ENCODE results near the gene ASB13.

ASB13 gene

DNA sequence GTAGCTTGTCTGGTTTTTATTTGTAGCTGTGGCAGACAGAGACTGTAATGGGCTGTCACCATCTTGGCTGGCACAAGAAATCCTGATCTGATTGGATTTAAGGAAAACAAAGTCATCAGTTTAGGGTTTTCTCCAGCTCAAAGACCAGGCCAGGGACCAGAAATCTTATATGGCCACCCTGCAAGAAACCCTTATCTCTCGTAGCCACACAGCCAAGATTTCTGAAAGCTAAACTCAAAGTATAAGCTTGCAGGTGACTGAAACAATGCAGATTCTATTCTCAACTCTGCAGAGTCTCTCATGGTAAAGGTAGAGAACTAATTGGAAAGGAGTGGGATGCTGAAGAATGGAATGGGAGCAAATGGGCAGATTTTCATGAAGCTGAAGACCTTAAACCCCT is 3.2 kb upstream of the ASB13 start:
- DNase-seq, result no peak

DNA sequence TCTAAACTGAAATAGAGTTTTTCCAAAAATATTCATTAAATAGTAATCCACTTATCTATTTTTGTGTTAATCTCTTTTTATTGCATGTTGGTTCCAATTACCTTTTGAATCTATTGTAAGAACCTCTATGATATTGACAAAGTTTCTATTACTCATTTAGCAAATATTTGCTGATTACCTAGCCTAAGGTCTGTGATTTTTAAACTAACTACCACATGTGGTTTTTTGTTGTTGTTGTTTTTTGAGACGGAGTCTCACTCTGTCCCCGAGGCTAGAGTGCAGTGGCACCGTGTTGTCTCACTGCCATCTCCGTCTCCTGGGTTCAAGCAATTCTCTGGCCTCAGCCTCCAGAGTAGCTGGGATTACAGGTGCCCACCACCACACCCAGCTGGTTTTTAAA is 2.0 kb upstream of the ASB13 start:
- DNase-seq, result no peak

DNA sequence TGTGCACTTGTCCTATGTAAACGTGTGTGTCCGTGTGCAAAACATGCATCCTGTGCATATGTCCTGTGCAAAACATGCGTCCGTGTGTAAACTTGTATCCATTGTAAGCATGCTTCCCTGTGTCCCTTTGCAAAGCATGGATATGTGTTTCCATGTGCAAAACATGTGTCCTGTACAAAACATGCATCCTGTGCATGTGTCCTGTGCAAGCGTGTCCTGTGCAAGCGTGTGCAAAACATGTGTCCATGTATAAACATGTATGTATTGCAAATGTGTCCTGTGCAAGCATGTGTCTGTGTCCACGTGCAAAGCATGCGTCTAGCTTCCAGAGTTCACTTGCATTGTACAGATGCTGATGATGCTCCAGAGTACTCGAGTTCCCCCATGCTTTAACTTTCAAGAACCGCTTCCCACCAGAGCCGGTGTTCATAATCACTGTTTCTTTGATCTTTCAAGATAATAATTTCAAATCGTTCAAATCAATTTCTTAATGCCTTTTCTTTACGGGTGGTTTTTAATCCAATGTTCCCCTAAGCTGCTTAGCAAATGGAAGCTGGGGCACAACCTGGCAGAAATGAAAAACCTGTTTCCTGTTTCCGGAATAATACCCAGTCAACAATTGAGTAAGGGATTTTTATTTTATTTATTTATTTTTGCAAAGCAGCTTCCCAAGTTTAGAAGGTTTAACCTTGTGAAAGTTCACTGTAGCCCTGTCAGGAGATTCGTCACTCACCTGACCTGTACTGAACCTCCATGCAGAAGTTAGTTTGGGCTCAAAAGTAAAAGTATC is 641 bp upstream of the ASB13 start:
- no peak for DNase-seq

DNA sequence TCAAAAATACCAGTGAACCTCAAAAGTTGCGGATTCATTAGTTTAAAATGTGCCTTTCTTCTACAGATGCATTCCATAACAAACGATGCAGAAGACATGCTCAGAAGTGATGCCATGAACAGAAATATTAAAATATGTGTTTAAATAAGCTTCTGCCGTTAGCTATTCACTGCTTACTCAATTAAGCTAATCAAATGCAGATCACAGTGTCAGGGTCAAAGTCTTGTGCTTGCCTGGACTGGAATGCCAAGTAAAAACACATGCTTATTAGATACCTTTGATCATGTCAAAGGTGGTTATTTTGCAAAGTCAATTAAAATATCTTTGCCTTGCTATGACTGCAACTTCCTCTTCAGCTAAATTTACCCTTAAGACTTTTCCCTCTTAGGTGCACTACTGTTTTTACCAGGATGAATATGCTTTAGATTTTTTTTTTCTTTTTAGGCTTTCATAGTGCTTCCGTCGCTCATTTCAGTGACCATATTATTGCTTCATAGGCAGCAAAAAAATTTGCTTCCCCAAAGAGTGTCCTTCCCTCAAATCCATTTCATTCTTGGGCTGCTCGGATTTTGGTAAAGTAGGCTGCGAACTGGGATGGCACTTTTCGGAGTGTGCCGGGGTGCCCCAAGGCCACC is 905 bp downstream of the ASB13 start:
- no peak for DNase-seq

DNA sequence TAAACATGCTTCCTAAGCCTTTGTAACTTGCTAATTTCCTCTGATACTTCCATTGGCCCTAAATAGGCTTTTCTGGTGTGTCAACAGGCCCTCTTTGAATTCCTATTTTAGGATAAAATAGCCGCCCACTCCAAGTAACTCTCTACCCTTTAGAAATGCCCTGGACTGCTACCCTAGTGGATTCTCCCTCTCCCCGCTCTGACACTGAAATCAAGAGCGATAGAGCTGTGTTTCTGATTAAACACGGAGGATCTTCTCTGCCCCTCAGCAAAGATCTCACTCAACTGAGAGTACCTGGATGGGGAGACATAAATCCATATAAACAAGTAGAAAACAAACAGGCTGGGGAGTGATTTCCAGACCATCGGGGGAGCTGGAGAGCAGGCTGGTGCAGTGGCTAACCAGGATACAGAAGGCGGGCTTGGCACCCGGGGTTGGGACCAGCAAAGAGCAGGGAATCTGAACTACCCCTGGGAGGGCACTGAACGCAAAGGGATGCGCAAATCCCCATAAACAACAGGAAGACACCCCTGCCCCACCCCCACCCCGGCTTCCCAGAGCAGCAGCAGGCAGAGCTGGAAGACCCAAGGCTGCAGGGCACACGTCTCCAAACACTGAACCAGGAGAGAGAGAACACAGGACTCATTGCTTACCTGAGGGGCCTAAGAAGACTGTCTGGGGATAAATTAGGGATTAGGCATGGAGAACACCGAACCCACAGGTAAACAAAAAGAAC is 2.5 kb downstream of the ASB13 start:
- no peak for DNase-seq

DNA sequence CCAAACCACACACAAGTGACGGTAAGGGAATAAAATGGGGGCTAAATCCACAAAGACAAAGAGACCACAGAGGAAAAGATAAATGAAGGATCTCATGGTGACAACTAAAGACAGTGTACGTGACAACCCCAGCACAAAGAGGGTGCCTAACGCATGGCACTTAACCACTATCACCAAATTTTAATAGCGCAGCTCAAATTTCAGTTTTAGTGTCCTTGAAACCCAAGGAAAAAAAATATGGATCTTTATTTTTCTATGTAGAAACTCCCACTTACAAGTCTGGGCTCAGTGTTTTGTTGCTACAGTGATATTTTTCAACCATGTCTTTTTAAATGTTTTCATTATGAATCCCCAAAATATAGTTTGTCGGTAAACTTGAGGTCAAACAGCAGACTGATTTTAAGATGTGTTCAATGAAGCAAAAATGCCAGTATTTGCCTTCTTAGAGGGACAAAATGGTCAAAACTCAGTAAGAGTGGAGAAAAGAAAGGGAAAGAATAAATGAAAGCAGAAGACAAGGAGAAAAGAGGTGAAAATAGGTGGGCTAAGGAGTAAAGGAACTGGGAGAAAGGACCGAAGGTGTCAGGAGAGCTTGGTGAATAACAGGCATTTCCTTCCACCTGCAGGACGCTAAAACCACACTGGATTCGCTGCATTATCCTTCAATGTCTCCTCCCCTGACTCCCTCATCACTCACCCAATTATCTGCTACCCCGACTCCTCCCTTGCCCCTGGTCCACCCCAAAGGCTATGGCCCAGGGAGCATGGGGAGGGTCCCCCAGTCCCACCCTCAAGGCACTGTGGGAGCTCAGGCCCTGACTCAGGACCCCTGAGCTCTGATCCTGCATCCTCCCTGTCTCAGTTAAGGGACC is 3.5 kb downstream of the ASB13 start:
- DNase-seq, result no peak

DNA sequence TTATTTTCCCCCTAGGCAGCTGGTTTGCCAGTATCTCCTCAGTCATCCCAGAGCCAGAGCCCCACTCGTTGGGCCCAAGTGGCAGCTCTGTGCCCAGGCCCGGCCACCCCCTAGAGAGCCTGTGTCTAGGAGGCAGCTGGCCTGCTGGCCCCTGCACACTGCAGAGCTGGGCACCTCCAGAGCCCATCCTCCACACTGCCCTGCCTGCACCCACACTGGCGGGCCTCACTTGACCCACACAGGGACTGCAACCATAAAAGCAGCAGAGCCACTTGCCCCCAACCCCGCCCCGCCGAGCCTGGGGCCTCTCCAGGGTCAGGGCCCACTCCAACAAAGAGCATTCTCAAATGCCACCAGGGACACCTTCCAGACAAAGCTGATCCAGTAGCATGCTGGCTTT is 5.4 kb downstream of the ASB13 start:
- DNase-seq, result no peak

DNA sequence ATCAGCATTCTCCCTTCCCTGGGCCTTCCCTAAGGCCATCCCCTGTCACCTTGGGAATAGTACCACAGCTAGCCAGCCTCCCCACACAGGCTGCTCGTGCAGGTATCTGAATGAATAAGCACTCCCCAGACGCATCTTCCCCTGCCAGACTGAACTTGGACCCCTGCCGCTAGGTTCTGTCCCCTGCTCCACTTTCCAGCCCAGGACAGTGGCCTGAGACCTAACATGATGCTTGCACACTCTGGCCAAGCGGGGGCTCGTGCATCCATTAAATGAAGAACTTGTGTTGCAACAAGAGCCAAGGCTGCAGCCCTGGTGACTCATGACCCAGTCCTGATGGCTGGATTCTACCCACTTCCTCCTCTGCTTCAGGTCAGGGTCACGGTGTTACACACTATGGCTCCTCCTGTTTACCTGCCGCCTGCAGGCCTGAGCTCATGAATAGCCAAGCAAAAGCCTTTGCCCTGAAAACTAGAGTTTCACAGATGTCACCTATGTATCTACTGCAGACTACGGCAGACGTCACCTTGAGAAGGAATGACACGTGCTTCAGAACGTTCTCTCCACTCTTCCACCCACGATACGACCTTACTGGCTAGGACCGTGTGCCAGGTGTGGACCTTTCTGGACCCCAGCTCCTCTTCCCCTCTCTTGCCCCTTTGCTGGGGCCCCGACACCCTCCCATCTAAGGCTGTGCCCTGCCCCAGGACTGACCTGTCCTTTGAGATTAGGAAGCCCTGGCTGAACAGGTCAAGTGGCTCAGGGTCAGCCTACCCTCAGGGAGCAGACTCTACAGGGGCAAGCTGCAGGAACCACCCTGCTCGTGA is 6.5 kb downstream of the ASB13 start:
- DNase-seq, result no peak

DNA sequence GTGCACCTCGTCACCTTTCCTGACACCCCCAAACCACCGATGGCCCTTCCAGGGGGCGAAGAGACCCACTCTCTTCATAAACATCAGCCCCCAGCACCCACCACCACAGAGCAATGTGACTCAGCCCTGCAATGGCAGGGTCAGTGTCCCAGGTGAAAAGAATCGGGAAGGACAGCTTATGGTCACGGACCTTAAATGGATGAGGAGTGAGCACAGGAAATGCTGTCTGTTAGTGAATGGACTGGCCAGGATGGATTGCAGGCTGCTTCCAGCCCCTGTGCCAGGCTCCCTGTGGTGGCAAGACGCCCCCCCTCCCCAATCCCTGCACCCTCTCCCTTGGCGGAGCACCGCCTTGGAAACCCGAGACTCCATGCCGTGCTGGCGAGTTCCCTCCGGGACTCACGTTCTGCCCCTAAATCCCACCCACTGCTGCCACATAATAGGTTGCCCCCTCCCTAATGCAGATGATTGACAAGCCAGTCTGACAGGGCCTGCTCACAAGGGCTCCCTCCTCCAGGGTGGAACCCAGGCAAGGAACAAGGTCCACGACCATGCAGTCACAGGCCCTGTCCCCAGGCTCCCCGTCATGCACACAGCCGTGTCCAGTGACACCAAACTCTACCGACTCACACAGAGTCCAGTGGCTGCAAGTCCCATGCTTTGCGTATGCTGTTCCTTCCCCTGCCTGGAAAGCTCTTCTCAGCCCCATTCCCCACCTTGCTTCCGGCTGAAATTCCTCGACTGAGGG is 7.3 kb downstream of the ASB13 start:
- no peak for DNase-seq

DNA sequence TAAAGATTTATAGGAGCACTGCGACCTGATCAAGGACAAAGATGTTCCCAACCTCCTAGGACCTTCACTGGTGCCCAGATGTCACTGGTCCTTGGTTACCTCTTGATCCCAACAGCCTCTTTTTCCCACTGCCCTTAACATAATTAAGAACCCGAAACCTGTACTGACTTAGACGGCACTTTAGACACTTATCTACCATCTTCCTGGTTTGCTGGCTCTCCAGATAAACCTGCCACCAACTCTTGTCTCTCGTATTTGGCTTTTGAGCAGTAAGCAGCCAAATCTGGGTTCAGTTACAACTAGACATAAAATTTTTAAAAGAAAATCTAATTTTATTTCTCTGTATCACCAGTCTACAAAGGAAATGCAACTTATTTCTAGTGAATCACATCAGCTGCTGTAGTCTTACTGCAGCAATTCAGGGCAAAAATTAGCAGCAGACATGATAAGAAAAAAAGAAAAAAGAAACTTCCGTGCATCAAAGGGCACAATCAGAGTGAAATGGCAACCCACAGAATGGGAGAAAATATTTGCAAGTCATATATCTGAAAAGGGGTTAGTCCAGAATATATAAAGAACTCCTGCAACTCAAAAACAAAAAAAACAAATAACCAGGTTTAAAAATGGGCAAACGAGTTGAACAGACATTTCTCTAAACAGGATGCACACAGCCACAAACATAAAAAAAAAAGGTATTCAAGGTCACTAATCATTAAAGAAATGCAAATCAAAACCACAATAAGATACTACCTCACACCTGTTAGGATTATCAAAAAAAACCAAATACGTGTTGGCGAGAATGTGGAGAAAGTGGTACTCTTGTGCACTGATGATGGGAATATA is 9.4 kb downstream of the ASB13 start:
- no peak for DNase-seq

DNA sequence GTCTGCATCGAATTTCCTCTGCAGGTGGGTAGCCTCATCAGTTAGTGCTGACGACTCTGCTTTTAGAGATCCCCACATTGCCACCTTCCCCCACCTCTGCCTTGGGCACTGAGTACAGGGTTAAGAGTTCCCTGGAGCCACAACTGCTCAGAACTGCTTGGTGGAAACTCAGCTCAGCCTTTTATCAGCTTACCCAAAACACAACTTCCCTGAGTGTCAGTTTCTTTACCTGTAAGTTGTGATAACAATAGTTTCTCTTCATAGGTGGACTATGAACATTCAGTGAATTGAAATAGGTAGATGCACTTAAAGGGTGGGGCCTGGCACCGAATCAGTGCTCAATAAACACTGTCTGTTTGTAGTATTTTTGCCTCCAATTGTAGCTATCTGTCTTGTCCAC is 11.3 kb downstream of the ASB13 start:
- no peak for DNase-seq

DNA sequence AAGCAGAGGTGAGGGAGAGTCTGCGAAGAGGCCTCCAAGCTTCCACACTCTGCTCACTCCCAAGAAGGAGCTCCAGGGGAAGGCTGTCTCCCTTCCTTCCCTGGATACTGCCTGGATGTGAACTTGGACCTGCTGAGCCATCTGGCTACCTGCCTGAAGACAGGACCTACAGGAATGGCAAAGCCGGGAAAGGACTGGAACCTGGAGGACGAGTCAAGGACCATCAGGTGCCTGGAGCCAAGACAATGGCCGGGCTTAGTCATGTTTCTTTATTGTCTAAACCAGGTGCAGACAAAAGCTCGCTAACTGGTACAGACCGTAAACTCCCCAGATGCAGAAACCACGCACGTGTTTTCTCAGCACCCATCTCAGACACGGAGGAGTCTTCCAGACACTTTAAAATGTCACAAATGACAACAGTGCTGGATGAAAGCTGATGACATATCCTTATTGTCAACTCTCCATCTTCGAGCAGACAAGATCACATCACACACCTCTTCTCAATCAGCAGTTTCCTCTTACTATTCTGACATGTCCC is 12.1 kb downstream of the ASB13 start:
- DNase-seq, result no peak

DNA sequence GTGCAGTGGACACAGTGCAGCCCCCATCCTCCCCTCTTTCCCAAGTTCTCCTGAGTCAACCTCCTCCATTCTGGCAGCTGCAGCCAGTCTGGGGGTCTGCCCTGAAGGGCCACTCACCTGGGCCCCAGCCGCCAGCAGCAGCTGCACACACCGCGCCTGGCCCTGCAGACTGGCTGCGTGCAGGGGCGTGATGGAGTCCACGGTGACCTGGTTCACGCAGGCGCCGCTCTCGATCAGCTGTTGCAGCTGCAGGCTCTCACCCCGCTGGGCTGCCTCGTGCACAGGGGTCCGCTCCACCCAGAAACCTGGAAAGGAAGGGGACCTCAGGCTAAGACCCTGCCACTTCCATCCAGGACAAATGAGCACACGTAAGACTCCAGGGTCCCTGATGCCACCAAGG is 13.6 kb downstream of the ASB13 start:
- DNase-seq, result no peak

DNA sequence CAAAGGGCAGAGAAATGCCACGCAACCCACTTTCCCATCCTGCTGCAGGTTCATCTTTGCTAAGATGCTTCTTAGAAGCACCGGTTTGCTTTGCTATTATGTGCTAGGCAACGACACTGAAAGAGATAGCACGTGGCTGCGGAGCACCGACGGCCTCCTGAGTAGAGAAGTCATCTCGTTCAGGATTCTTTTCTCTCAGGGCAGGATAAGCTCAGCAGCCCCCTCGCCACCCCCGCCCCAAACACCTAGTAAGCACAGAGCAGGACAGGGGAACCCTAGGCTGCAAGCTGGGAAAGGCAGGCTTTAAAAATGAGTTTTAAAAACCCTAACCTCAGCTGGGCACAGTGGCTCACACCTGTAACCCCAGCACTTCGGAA is 15.0 kb downstream of the ASB13 start:
- no peak for DNase-seq

DNA sequence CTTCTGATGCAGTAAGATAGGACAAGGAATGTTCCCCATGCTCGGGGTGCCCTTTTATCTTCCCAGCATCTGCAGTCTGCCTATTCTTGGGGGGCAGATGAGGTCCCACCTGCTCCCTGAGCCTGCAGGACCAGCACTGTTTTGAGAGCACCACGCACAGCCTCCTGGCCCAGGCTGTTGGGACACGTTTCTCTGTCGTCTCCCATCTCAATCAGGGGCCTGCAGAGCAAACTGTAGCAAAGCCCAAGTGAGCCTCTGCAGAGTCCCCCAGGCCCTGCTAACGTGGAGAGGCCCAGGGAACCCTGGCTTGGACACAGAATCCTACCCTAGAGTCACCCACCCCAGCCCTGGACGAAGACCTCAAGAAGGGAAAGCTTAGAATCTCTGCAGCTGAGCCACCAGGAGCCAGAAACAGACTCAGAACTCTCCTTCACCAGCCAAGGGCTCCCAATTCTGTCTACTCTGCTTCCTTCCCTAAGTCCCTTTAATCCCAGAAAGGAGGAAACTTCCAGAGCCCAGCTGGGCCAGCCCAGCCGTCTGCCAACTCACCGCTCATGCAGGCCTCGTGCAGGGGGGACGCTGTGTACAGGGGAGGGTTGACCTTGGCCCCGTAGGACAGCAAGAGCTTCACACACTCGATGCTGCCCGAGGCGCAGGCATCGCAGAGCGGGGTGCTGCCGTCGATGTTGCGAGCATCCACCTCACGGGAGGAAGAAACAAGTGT is 15.6 kb downstream of the ASB13 start:
- DNase-seq, result no peak

DNA sequence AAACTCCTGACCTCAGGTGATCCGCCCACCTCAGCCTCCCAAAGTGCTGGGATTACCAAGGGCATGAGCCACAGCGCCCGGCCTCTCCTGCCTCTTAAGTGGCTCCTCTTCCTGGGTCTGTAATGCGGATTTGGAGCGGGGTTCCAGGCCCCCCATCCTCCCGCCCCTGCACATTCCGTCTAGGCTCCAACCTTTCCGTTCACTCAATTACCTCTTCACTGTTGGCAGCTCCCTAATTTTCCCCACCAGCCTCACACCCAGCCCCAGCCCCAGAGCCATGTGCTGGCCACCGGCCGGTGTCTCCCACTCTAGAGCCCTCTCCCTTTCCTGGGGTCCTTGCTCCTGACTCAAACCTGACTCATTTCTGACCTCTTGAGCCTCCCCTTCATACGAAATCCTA is 16.6 kb downstream of the ASB13 start:
- no peak for DNase-seq

DNA sequence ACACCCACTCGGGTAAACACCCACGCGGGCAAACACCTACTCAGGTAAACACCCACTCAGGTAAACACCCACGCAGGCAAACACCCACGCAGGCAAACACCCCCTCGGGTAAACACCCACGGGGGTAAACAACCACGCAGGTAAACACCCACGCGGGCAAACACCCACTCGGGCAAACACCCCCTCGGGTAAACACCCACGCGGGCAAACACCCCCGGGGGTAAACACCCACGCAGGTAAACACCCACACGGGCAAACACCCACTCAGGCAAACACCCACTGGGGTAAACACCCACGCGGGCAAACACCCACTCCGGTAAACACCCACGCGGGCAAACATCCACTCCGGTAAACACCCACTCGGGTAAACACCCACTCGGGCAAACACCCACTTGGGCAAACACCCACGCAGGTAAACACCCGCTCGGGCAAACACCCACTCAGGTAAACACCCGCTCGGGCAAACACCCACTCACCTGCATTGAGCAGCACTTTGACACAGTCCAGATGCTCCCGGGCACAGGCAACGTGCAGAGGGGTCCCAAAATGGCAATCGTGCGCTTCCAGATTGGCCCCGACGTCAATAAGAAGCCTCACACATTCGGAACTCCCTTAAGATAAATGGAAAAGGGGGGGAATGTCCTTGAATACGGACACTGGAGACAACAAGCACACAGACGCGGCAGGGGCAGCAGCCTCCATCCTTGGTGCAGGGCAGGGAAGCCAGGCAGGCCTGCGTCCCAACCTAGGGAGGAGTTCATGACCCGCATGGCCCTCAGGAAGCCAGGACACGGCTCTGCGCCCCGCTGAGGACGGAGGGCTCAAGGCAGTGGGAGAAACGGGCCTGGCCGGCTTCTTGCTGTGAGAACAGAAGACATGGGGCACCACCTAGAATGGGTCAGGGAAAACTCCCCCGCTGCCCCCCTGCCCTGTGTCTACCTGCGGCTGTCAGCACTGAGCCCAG is 17.6 kb downstream of the ASB13 start:
- DNase-seq, result no peak

DNA sequence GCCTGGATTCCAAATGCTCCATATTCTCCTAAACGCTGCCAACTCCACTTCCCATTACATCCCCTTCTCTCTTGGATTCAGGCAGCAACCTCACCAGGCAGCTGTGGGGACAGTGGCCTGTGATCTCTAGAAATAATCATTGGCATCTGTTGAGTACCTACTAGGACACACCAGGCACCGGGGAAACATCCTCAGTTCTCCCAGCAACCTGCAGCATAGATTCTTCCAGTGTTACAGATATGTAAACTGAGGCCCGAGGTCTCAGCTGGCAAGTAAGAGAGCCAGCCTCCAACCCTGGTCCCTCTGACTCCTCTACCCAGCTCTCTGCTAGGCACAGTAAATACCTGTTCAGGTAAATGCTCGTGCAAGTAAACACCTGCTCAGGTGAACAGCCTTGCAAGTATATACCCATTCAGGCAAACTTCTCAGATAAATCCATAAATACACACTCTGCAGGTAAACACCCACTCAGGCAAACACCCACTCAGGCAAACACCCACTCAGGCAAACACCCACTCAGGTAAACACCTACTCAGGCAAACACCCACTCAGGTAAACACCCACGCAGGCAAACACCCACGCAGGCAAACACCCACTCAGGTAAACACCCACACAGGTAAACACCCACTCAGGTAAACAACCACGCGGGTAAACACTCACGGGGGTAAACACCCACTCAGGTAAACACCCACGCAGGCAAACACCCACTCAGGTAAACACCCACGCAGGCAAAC is 18.7 kb downstream of the ASB13 start:
- DNase-seq, result no peak
